Neural cell (in vitro differentiated cells): ENCODE data around the gene UBE2K. TPM values are rescaled to one million over a fixed set of nuclear protein-coding genes. Genes with fewer than 3 reads are reported as not detected.
"Not testable (repeated sequence)": the region's sequence is repeated elsewhere in the genome, so short reads cannot be mapped to it uniquely, and the experiment has no call there.

Source experiments
- H2AFZ ChIP-seq: fragments of 200-600, 300-800 bp; sonication (generic), shearing (Covaris generic); 2 replicates; pipeline ENCODE4 v1.6.0; 2014; ENCODE audit warnings: low read depth, mild to moderate bottlenecking, antibody characterized with exemption, low read length, moderate library complexity
- H3F3A ChIP-seq: fragments of 200-600 bp; shearing (Covaris generic); 2 replicates; pipeline ENCODE4 v1.6.1; 2016; ENCODE audit warnings: mild to moderate bottlenecking, moderate library complexity, mixed read lengths, antibody characterized with exemption, low read length; ENCODE audit not compliant: insufficient read depth, poor library complexity, severe bottlenecking
- H3K27ac ChIP-seq: fragments of 200-600, 300-800 bp; sonication (generic), shearing (Covaris generic); 2 replicates; pipeline ENCODE4 v1.5.1; 2014; ENCODE audit warnings: mild to moderate bottlenecking, low read length, moderate library complexity
- H3K27me3 ChIP-seq: fragments of 300-800, 200-600 bp; sonication (generic), shearing (Covaris generic); 2 replicates; pipeline ENCODE4 v1.6.0; 2014; ENCODE audit warnings: mild to moderate bottlenecking, low read depth, low read length, moderate library complexity; ENCODE audit not compliant: insufficient read depth
- H3K36me3 ChIP-seq: fragments of 300-800, 200-600 bp; sonication (generic), shearing (Covaris generic); 2 replicates; pipeline ENCODE4 v1.5.1; 2014; ENCODE audit warnings: mild to moderate bottlenecking, antibody characterized with exemption, low read length, moderate library complexity; ENCODE audit not compliant: insufficient read depth
- H3K4me2 ChIP-seq: fragments of 300-800, 200-600 bp; sonication (generic), shearing (Covaris generic); 2 replicates; pipeline ENCODE4 v1.6.0; 2014; ENCODE audit warnings: mild to moderate bottlenecking, low read length
- H3K4me3 ChIP-seq: fragments of 300-800, 200-600 bp; sonication (generic), shearing (Covaris generic); 2 replicates; pipeline ENCODE4 v1.5.1; 2014; ENCODE audit warnings: mild to moderate bottlenecking, low read length, moderate library complexity
- H3K79me2 ChIP-seq: fragments of 200-600 bp; shearing (Covaris generic); replicated peaks from 2 replicates; pipeline ENCODE4 v1.6.0; 2014; ENCODE audit warnings: mild to moderate bottlenecking, low read length, moderate library complexity; ENCODE audit not compliant: insufficient read depth
- H3K9ac ChIP-seq: fragments of 300-800, 200-600 bp; sonication (generic), shearing (Covaris generic); 2 replicates; pipeline ENCODE4 v1.6.1; 2016; ENCODE audit warnings: mild to moderate bottlenecking, low read length, mixed read lengths
- H3K9me2 ChIP-seq: fragments of 200-600 bp; shearing (Covaris generic); 2 replicates; pipeline ENCODE4 v1.6.1; 2016; ENCODE audit warnings: mild to moderate bottlenecking, low read length, mixed read lengths; ENCODE audit not compliant: insufficient read depth
- H3K9me3 ChIP-seq: fragments of 200-600, 300-800 bp; sonication (generic), shearing (Covaris generic); 2 replicates; pipeline ENCODE4 v1.6.1; 2016; ENCODE audit warnings: mild to moderate bottlenecking, mixed run types, low read length, moderate library complexity, mixed read lengths
- H4K20me1 ChIP-seq: fragments of 200-600 bp; shearing (Covaris generic); 2 replicates; pipeline ENCODE4 v1.6.1; 2016; ENCODE audit warnings: mild to moderate bottlenecking, mixed run types; ENCODE audit not compliant: insufficient read depth
- CTCF ChIP-seq: fragments of 450-650 bp; IDR thresholded peaks from 2 replicates; pipeline ENCODE4 v1.5.1; 2014; ENCODE audit warnings: antibody characterized with exemption, mild to moderate bottlenecking, moderate library complexity; ENCODE audit not compliant: poor library complexity, severe bottlenecking
- EP300 ChIP-seq: fragments of 450-650 bp; conservative IDR thresholded peaks from 2 replicates; pipeline ENCODE4 v1.6.1; 2014; ENCODE audit warnings: antibody characterized with exemption, mild to moderate bottlenecking, moderate library complexity; ENCODE audit not compliant: poor library complexity, severe bottlenecking
- EZH2 ChIP-seq: fragments of 200-600, 300-800 bp; shearing (Covaris generic), sonication (generic); IDR thresholded peaks from 2 replicates; pipeline ENCODE4 v1.6.1; 2014; ENCODE audit warnings: antibody characterized with exemption, low read length, borderline replicate concordance, mild to moderate bottlenecking; ENCODE audit not compliant: insufficient read depth, poor library complexity, severe bottlenecking
- MXI1 ChIP-seq: fragments of 450-650 bp; conservative IDR thresholded peaks from 2 replicates; pipeline ENCODE4 v1.6.1; 2014; ENCODE audit warnings: antibody characterized with exemption, mild to moderate bottlenecking; ENCODE audit not compliant: poor library complexity, severe bottlenecking
- POLR2AphosphoS5 ChIP-seq: IDR thresholded peaks from 2 replicates; pipeline ENCODE4 v1.6.1; 2012
- RAD21 ChIP-seq: fragments of 450-650 bp; conservative IDR thresholded peaks from 2 replicates; pipeline ENCODE4 v1.6.1; 2014; ENCODE audit warnings: antibody characterized with exemption, mild to moderate bottlenecking, moderate library complexity
- REST ChIP-seq: IDR thresholded peaks from 2 replicates; pipeline ENCODE4 v1.6.1; 2012; ENCODE audit warnings: borderline replicate concordance
- SMC3 ChIP-seq: fragments of 450-650 bp; conservative IDR thresholded peaks from 2 replicates; pipeline ENCODE4 v1.6.1; 2014; ENCODE audit warnings: antibody characterized with exemption, mild to moderate bottlenecking, moderate library complexity; ENCODE audit not compliant: poor library complexity
- TAF1 ChIP-seq: IDR thresholded peaks from 2 replicates; pipeline ENCODE4 v1.6.1; 2012; ENCODE audit warnings: low read depth
- polyA plus RNA-seq: library from polyadenylated mRNA; depleted of rRNA; stranded (reverse); fragments of >200 nt; gene quantifications from 2 replicates; pipeline ENCODE4 v1.2.3, GENCODE V29; 2014

The UBE2K gene
- polyA plus RNA-seq, 1 donor from 2014 or later, result 45.8 TPM

GRCh38 chr4:39812500-39812899, 114.6 kb downstream of the UBE2K start:
- no peaks in the 10 kb centered on the region for H3K79me2 ChIP-seq
- H2AFZ ChIP-seq, result no peak overlapping the region
- H3K4me2 ChIP-seq, result no peak overlapping the region
- H3K4me3 ChIP-seq, result no peak overlapping the region
- H3F3A ChIP-seq, result no peaks in the 10 kb centered on the region
- H3K27ac ChIP-seq, result no peak overlapping the region
- TF ChIP-seq EP300 (no peak), RAD21 (no peak), TAF1 (no peak)
- no peaks in the 10 kb centered on the region for H3K27me3 ChIP-seq
- H3K9me2 ChIP-seq, result no peaks in the 10 kb centered on the region
- H3K9ac ChIP-seq, result no peak overlapping the region
- H4K20me1 ChIP-seq, result no peaks in the 10 kb centered on the region
- no peaks in the 10 kb centered on the region for H3K9me3 ChIP-seq
- no peaks in the 10 kb centered on the region for H3K36me3 ChIP-seq

GRCh38 chr4:39813033-39813432, 115.1 kb downstream of the UBE2K start:
- H3K36me3 ChIP-seq, H3K27ac ChIP-seq, H4K20me1 ChIP-seq, H3K9ac ChIP-seq, H3K4me3 ChIP-seq, H3K9me2 ChIP-seq, H2AFZ ChIP-seq, H3K4me2 ChIP-seq, H3F3A ChIP-seq, H3K79me2 ChIP-seq, H3K9me3 ChIP-seq, H3K27me3 ChIP-seq: not testable (repeated sequence)

GRCh38 chr4:39813761-39814160, 115.8 kb downstream of the UBE2K start:
- not testable (repeated sequence) for H3K9me3 ChIP-seq, H3K9ac ChIP-seq, H4K20me1 ChIP-seq, H3K79me2 ChIP-seq, H3F3A ChIP-seq, H3K9me2 ChIP-seq, H3K4me2 ChIP-seq, H2AFZ ChIP-seq, H3K27me3 ChIP-seq, H3K27ac ChIP-seq, H3K4me3 ChIP-seq, H3K36me3 ChIP-seq

- Histone ChIP-seq H3K79me2 (no peaks in the 10 kb centered on the region), H3K27me3 (no peaks in the 10 kb centered on the region), H3K9ac (no peak overlapping the region), H3F3A (no peaks in the 10 kb centered on the region), H3K4me3 (no peak overlapping the region), H4K20me1 (no peaks in the 10 kb centered on the region), H3K9me3 (no peaks in the 10 kb centered on the region), H3K9me2 (no peaks in the 10 kb centered on the region), H3K4me2 (no peak overlapping the region), H3K27ac (no peak overlapping the region), H3K36me3 (no peaks in the 10 kb centered on the region), H2AFZ (no peak overlapping the region)
- TF ChIP-seq POLR2AphosphoS5 (no peak), TAF1 (no peak), SMC3 (no peak), EP300 (no peak), RAD21 (no peak), MXI1 (no peak), REST (no peak), CTCF (no peak), EZH2 (no peak)
Observed at GRCh38 chr4:39814403-39815185, 116.7 kb downstream of the UBE2K start.
